ENCODE data around the gene RHBDD2.

RHBDD2 gene

DNA sequence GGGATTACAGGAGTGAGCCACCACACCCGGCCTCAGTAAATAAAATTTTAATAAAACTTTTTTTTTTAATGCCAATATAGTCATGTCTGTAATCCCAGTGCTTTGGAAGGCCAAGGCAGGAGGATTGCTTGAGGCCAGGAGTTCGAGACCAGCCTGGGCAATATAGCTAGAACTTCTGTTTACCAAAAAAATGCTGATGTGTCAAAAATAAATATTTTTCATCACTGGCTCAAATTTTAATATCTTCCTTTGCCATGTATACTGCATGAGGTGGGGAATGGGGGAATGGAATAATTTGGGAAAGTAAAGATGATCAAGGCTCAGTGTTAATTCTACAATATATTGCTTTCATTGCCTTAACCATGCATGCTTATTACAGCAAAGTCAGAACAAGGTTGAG, 10.7 kb upstream of the RHBDD2 start:
- Histone ChIP-seq H3K27ac (ENCODE audit: low read length) (no peak overlapping the region), H4K20me1 (ENCODE audit: insufficient read depth, low read length) (no peaks in the 10 kb centered on the region), H3K9me3 (ENCODE audit: insufficient read depth, low read length, severe bottlenecking) (no peaks in the 10 kb centered on the region), H2AFZ (ENCODE audit: low read depth, low read length) (no peak overlapping the region), H3K4me3 (ENCODE audit: low read depth in 1 of 2, low read length in 2 of 2) (no peak overlapping the region), H3K9ac (ENCODE audit: low read depth, low read length) (no peak overlapping the region), H3K36me3 (ENCODE audit: insufficient read depth, low read length) (no peaks in the 10 kb centered on the region), H3K79me2 (ENCODE audit: insufficient read depth, low read length) (no peaks in the 10 kb centered on the region), H3K27me3 (ENCODE audit: insufficient read depth, low read length, poor library complexity) (no peaks in the 10 kb centered on the region), H3K4me1 (ENCODE audit: insufficient read depth, low read length) (no peaks in the 10 kb centered on the region), H3K4me2 (ENCODE audit: insufficient read depth, low read length) (no peak overlapping the region)
- TF ChIP-seq EZH2 (IDR thresholded peaks at IDR 0.05; ENCODE audit: borderline replicate concordance, low read depth, low read length, severe bottlenecking): no peak
- TF ChIP-seq, protein P1, sequence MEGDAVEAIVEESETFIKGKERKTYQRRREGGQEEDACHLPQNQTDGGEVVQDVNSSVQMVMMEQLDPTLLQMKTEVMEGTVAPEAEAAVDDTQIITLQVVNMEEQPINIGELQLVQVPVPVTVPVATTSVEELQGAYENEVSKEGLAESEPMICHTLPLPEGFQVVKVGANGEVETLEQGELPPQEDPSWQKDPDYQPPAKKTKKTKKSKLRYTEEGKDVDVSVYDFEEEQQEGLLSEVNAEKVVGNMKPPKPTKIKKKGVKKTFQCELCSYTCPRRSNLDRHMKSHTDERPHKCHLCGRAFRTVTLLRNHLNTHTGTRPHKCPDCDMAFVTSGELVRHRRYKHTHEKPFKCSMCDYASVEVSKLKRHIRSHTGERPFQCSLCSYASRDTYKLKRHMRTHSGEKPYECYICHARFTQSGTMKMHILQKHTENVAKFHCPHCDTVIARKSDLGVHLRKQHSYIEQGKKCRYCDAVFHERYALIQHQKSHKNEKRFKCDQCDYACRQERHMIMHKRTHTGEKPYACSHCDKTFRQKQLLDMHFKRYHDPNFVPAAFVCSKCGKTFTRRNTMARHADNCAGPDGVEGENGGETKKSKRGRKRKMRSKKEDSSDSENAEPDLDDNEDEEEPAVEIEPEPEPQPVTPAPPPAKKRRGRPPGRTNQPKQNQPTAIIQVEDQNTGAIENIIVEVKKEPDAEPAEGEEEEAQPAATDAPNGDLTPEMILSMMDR (IDR thresholded peaks at IDR 0.05; ENCODE audit: borderline replicate concordance, extremely low read depth, low read length, poor library complexity, severe bottlenecking): no peak
- DNase-seq (no peak), ATAC-seq (ENCODE audit: insufficient read depth, low read depth) (no peak)

DNA sequence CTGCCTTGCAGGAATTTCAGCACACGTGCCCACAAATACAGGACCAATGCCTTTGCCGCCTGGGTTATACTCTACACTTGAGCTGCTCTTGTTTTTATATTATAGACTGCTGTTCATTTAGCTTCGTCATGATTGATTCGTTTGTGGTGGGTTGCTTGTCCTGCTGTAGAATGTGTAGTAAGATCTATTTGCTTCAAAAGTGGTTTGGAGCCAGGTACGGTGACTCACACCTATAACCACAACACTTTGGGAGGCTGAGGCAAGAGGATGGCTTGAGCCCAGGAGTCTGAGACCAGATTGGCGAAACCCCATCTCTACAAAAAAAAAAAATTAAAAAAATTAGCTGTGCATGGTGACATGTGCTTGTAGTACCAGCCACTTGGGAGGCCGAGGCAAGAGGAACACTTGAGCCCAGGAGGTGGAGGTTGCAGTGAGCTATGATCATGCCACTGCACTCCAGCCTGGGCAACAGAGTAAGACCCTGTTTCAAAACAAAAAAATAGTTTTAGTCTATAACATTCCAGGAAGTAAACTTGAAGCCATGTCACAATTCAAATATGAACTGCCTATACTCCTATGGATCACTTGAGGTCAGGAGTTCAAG, 9.0 kb upstream of the RHBDD2 start:
- H3K27me3 ChIP-seq (ENCODE audit: insufficient read depth, low read length, poor library complexity): no peaks in the 10 kb centered on the region
- no peaks in the 10 kb centered on the region for H3K36me3 ChIP-seq (ENCODE audit: insufficient read depth, low read length)
- H3K79me2 ChIP-seq (ENCODE audit: insufficient read depth, low read length): no peaks in the 10 kb centered on the region
- no peak overlapping the region for H3K27ac ChIP-seq (ENCODE audit: low read length)
- H3K9ac ChIP-seq (ENCODE audit: low read depth, low read length): no peak overlapping the region
- H3K4me1 ChIP-seq (ENCODE audit: insufficient read depth, low read length): no peaks in the 10 kb centered on the region
- no peak for TF ChIP-seq EZH2 (IDR thresholded peaks at IDR 0.05; ENCODE audit: borderline replicate concordance, low read depth, low read length, severe bottlenecking)
- TF ChIP-seq, protein P1 (IDR thresholded peaks at IDR 0.05; ENCODE audit: borderline replicate concordance, extremely low read depth, low read length, poor library complexity, severe bottlenecking): no peak
- no peaks in the 10 kb centered on the region for H4K20me1 ChIP-seq (ENCODE audit: insufficient read depth, low read length)
- no peak for DNase-seq
- no peak overlapping the region for H3K4me2 ChIP-seq (ENCODE audit: insufficient read depth, low read length)
- no peak overlapping the region for H3K4me3 ChIP-seq (ENCODE audit: low read depth in 1 of 2, low read length in 2 of 2)
- no peaks in the 10 kb centered on the region for H3K9me3 ChIP-seq (ENCODE audit: insufficient read depth, low read length, severe bottlenecking)
- ATAC-seq (ENCODE audit: insufficient read depth, low read depth): no peak
- no peak overlapping the region for H2AFZ ChIP-seq (ENCODE audit: low read depth, low read length)

DNA sequence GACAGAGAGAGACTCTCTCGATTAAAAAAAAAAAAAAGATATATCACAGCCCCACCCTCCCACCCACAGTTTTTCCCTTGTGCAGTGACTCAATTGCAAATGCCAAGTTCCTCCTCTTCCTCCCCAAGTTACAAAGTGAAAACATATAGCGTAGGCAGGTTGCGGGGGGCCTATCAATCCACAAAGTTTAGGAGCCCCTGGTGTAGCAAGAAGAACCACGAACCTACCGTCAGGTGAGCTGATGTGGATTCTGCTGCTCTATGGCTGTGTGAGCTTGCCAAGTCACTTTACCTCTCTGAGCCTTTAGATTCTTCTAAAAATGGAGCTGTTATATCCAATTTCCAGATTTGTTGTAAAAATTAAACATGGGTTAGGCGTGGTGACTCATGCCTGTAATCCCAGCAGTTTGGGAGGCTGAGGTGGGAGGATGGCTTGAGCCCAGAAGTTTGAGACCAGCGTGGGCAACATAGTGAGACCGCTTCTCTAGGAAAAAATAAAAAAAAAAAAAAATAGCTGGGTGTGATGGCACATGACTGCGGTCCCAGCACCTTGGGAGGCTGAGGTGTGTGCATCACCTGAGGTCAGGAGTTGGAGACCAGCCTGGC, 8.2 kb upstream of the RHBDD2 start:
- Histone ChIP-seq H2AFZ (ENCODE audit: low read depth, low read length) (no peak overlapping the region), H3K4me3 (ENCODE audit: low read depth in 1 of 2, low read length in 2 of 2) (no peak overlapping the region), H3K36me3 (ENCODE audit: insufficient read depth, low read length) (no peaks in the 10 kb centered on the region), H3K27me3 (ENCODE audit: insufficient read depth, low read length, poor library complexity) (no peaks in the 10 kb centered on the region), H3K79me2 (ENCODE audit: insufficient read depth, low read length) (no peaks in the 10 kb centered on the region), H4K20me1 (ENCODE audit: insufficient read depth, low read length) (no peaks in the 10 kb centered on the region), H3K9me3 (ENCODE audit: insufficient read depth, low read length, severe bottlenecking) (no peaks in the 10 kb centered on the region), H3K27ac (ENCODE audit: low read length) (no peak overlapping the region), H3K9ac (ENCODE audit: low read depth, low read length) (no peak overlapping the region), H3K4me1 (ENCODE audit: insufficient read depth, low read length) (no peaks in the 10 kb centered on the region), H3K4me2 (ENCODE audit: insufficient read depth, low read length) (no peak overlapping the region)
- TF ChIP-seq, protein P1 (IDR thresholded peaks at IDR 0.05; ENCODE audit: borderline replicate concordance, extremely low read depth, low read length, poor library complexity, severe bottlenecking): no peak
- TF ChIP-seq EZH2 (IDR thresholded peaks at IDR 0.05; ENCODE audit: borderline replicate concordance, low read depth, low read length, severe bottlenecking): no peak
- ATAC-seq (ENCODE audit: insufficient read depth, low read depth) (no peak), DNase-seq (no peak)
